Neural crest cell (in vitro differentiated cells): ENCODE measurements around the gene CLPTM1L. TPM values are rescaled to one million over a fixed set of nuclear protein-coding genes. Genes with fewer than 3 reads are reported as not detected.

Source experiments
- DNase-seq: peaks from one replicate; pipeline ENCODE4 v3.0.0; 2021; ENCODE audit warnings: low read depth, mixed read lengths, low spot score
- H3K27ac Mint-ChIP-seq: one replicate; pipeline ENCODE4 v1.8.0; 2021; ENCODE audit warnings: mild to moderate bottlenecking, mixed read lengths; ENCODE audit not compliant: unreplicated experiment
- H3K27me3 Mint-ChIP-seq: 2 replicates; pipeline ENCODE4 v1.8.0; 2021; ENCODE audit warnings: low read depth, mild to moderate bottlenecking, mixed read lengths
- H3K36me3 Mint-ChIP-seq: 2 replicates; pipeline ENCODE4 v1.8.0; 2021; ENCODE audit warnings: low read depth, mild to moderate bottlenecking, mixed read lengths
- H3K4me1 Mint-ChIP-seq: 2 replicates; pipeline ENCODE4 v1.8.0; 2021; ENCODE audit warnings: mixed read lengths
- H3K4me3 Mint-ChIP-seq: one replicate; pipeline ENCODE4 v1.8.0; 2021; ENCODE audit warnings: mild to moderate bottlenecking, mixed read lengths
- H3K9me3 Mint-ChIP-seq: 2 replicates; pipeline ENCODE4 v1.8.0; 2021; ENCODE audit warnings: mixed read lengths
- CTCF ChIP-seq: fragments of 200-600 bp; sonication (generic); conservative IDR thresholded peaks from 2 replicates; pipeline ENCODE4 v1.5.0; 2021; ENCODE audit warnings: antibody characterized with exemption, mild to moderate bottlenecking
- total RNA-seq: library from RNA; stranded (reverse); gene quantifications from 2 replicates; pipeline ENCODE4 v1.2.1, GENCODE V29; 2021

Gene CLPTM1L
- total RNA-seq, 1 donor from 2014 or later = 103 TPM

GRCh38 chr5:1338506-1339070 is 6.3 kb downstream of the CLPTM1L start:
- no peaks in the 10 kb centered on the region for H3K27me3 Mint-ChIP-seq
- no peak overlapping the region for H3K27ac Mint-ChIP-seq
- H3K4me1 Mint-ChIP-seq = peaks cover 5% of the 10 kb centered on the region
- no peak for DNase-seq
- peaks cover 5% of the 10 kb centered on the region for H3K36me3 Mint-ChIP-seq
- no peaks in the 10 kb centered on the region for H3K9me3 Mint-ChIP-seq
- no peak overlapping the region for H3K4me3 Mint-ChIP-seq
- TF ChIP-seq CTCF = no peak

GRCh38 chr5:1338196-1338490 is 6.8 kb downstream of the CLPTM1L start:
- no peak for DNase-seq
- peaks cover 2% of the 10 kb centered on the region for H3K4me1 Mint-ChIP-seq
- H3K27ac Mint-ChIP-seq = no peak overlapping the region
- no peaks in the 10 kb centered on the region for H3K9me3 Mint-ChIP-seq
- H3K36me3 Mint-ChIP-seq = peaks cover 5% of the 10 kb centered on the region
- H3K4me3 Mint-ChIP-seq = no peak overlapping the region
- no peaks in the 10 kb centered on the region for H3K27me3 Mint-ChIP-seq
- TF ChIP-seq CTCF = no peak

GRCh38 chr5:1337489-1338195 is 7.3 kb downstream of the CLPTM1L start:
- Mint-ChIP-seq H3K36me3 (peaks cover 5% of the 10 kb centered on the region), H3K4me3 (no peak overlapping the region), H3K9me3 (no peaks in the 10 kb centered on the region), H3K4me1 (no peaks in the 10 kb centered on the region), H3K27me3 (no peaks in the 10 kb centered on the region), H3K27ac (no peak overlapping the region)
- TF ChIP-seq CTCF = no peak
- no peak for DNase-seq

GRCh38 chr5:1336749-1337488 is 8.0 kb downstream of the CLPTM1L start:
- peaks cover 5% of the 10 kb centered on the region for H3K36me3 Mint-ChIP-seq
- no peaks in the 10 kb centered on the region for H3K4me1 Mint-ChIP-seq
- DNase-seq = no peak
- H3K9me3 Mint-ChIP-seq = no peaks in the 10 kb centered on the region
- H3K27ac Mint-ChIP-seq = no peak overlapping the region
- TF ChIP-seq CTCF = no peak
- no peak overlapping the region for H3K4me3 Mint-ChIP-seq
- H3K27me3 Mint-ChIP-seq = no peaks in the 10 kb centered on the region

- Mint-ChIP-seq H3K27ac (no peak overlapping the region), H3K36me3 (peaks cover 4% of the 10 kb centered on the region)
- DNase-seq = no peak
These were observed 8.8 kb downstream of the CLPTM1L start for GRCh38 chr5:1336106-1336561.

More at GRCh38 chr5:1336106-1336561, 8.8 kb downstream of the CLPTM1L start:
- Mint-ChIP-seq H3K27me3 (no peaks in the 10 kb centered on the region), H3K9me3 (no peaks in the 10 kb centered on the region), H3K4me3 (no peak overlapping the region), H3K4me1 (no peaks in the 10 kb centered on the region)
- no peak for TF ChIP-seq CTCF
